Gastroesophageal sphincter (tissue), 3 donors: ENCODE results near the gene FASTKD3.

ENCODE experiments used
- CTCF ChIP-seq, 4 experiments: fragments of 200-600 bp in 2 of 4; fragments of 450-650 bp in 2 of 4; sonication (generic) in 1 of 4; IDR thresholded peaks; one replicate each; pipeline ENCODE4 v1.5.1; 2017 to 2019; ENCODE audit warnings: antibody characterized with exemption in 4 of 4, mild to moderate bottlenecking in 2 of 4, moderate library complexity in 2 of 4
- EP300 ChIP-seq: sonication (generic); formaldehyde crosslinking; IDR thresholded peaks from one replicate; pipeline ENCODE4 v1.6.1; 2017; ENCODE audit warnings: antibody characterized with exemption, mild to moderate bottlenecking
- POLR2A ChIP-seq, 2 donors: fragments of 450-650 bp; IDR thresholded peaks; one replicate each; pipeline ENCODE4 v1.6.1; 2017; ENCODE audit warnings: antibody characterized with exemption in 2 of 2, mild to moderate bottlenecking in 2 of 2, moderate library complexity in 1 of 2
- POLR2AphosphoS5 ChIP-seq: sonication (generic); formaldehyde crosslinking; IDR thresholded peaks from one replicate; pipeline ENCODE4 v1.6.1; 2017; ENCODE audit warnings: antibody characterized with exemption

- TF ChIP-seq CTCF (IDR thresholded peaks at IDR 0.05) (no peak), EP300 (no peak), POLR2AphosphoS5 (no peak), POLR2A (IDR thresholded peaks at IDR 0.05) (no peak)
These were observed 8.0 kb upstream of the FASTKD3 start for GRCh38 chr5:7876867-7877266.
